K562 (cell line): Measurements from ENCODE around the gene BBX. TPM values are rescaled to one million over a fixed set of nuclear protein-coding genes. Genes with fewer than 3 reads are reported as not detected.

Experiments
- DACH1 ChIP-seq: fragments of 450-650 bp; IDR thresholded peaks from 2 replicates; pipeline ENCODE4 v1.6.1; 2018; ENCODE audit not compliant: partially characterized antibody
- DIDO1 ChIP-seq: fragments of 450-650 bp; IDR thresholded peaks from 2 replicates; pipeline ENCODE4 v1.6.1; 2016; ENCODE audit warnings: low read depth, missing biosample characterization, missing genetic modification characterization
- MCM3 ChIP-seq: fragments of 450-650 bp; IDR thresholded peaks from 2 replicates; pipeline ENCODE4 v1.6.1; 2016
- RBFOX2 ChIP-seq: fragments of 200-400 bp; formaldehyde crosslinking; IDR thresholded peaks from 2 replicates; pipeline ENCODE4 v1.6.1; 2017; ENCODE audit warnings: low read depth, mild to moderate bottlenecking, low read length, moderate library complexity
- SMARCB1 ChIP-seq: IDR thresholded peaks from 2 replicates; pipeline ENCODE4 v1.6.1; 2011; ENCODE audit warnings: improper control_type of control experiment, low read depth; ENCODE audit not compliant: insufficient read length
- SRSF7 ChIP-seq: fragments of 200-400 bp; formaldehyde crosslinking; optimal IDR thresholded peaks from 2 replicates; pipeline ENCODE3; 2017; ENCODE audit warnings: mild to moderate bottlenecking, low read depth, low read length
- polyA plus RNA-seq, 8 experiments: library from polyadenylated mRNA; depleted of rRNA in 4 of 8; stranded (reverse) in 5 of 8; unstranded in 3 of 8; fragments of >200 nt; fragmentation: Nextera tagmentation in 2 of 8; fragmentation: Illumina TruSeq in 1 of 8; extraction: Ambion mirVana in 2 of 8; extraction: Trizol in 1 of 8; gene quantifications; 2 replicates each; pipeline versions ENCODE4 v1.2.1 to v1.2.3, GENCODE V29; 2011 to 2014; ENCODE audit warnings: inconsistent platforms in 1 of 8, missing spikeins in 1 of 8
- total RNA-seq, 7 experiments: library from RNA; depleted of rRNA in 6 of 7; stranded (reverse); fragments of >200 nt in 6 of 7; fragmentation: Illumina TruSeq in 2 of 7; extraction: Trizol in 2 of 7; gene quantifications; 2 replicates each; pipeline versions ENCODE4 v1.2.1 to v1.2.3, GENCODE V29; 2011 to 2021; ENCODE audit warnings: low replicate concordance in 1 of 7
- TF ChIP-seq, protein P1 (sequence below): fragments of 450-650 bp; IDR thresholded peaks from one replicate; pipeline ENCODE4 v1.6.1; 2018; ENCODE audit warnings: mild to moderate bottlenecking, moderate library complexity; ENCODE audit not compliant: partially characterized antibody
- TF ChIP-seq, protein P2 (sequence below): IDR thresholded peaks from 3 replicates; pipeline ENCODE4 v1.6.1; 2011; ENCODE audit warnings: borderline replicate concordance, mild to moderate bottlenecking; ENCODE audit not compliant: insufficient read length, insufficient read depth
- TF ChIP-seq, protein P3 (sequence below), 2 experiments: fragments of 450-650 bp in 1 of 2; sonication (generic) in 1 of 2; formaldehyde crosslinking; conservative IDR thresholded peaks; 2 replicates each; pipeline versions ENCODE4 v1.4.0 to v1.8.1; 2020 to 2022; ENCODE audit warnings: mild to moderate bottlenecking in 1 of 2, missing genetic modification reagents in 1 of 2

The BBX gene
- total and polyA plus RNA-seq, 9 of the 15 experiments (the other 6 are each of a cell fraction or from before 2014, with no cell fraction given) = 4.9 to 19.5 (median 11.8) TPM

DNA sequence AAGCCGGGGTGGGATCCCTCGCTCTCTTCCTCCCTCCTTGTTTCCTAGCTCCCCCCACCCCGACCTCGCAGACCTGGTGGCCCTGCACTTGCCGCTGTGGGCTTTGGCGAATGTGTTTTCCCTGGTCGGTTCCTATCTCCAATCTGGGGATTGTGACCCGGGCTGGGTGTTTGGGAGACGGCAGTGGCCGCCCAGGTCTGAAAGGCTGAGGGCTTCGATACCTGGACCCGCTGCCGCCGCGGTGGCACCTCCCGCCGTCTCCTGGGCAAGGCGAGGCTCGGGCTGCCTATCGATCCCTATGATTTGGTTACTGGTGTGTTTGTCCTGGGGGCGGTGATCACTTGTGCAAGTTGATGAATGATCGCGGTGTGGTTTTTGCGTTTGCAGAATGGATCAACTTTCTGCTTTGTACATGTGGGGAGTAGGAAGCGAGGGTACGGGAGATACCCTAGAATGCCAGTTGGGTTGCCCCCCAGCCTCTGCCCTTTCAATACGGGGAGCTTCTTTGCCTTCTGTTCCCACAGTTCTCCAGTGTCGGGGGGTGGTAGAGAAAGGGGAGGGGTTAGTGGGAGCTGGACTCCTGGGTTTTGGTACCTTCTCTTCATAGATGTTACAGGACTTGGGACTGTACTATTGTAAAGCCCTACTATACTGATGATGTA, 3.0 kb downstream of the BBX start (continued):
- TF ChIP-seq DIDO1 (tag) (no peak), RBFOX2 (no peak), SRSF7 (no peak), MCM3 (no peak), DACH1 (no peak), SMARCB1 (no peak)
- TF ChIP-seq, protein P1, sequence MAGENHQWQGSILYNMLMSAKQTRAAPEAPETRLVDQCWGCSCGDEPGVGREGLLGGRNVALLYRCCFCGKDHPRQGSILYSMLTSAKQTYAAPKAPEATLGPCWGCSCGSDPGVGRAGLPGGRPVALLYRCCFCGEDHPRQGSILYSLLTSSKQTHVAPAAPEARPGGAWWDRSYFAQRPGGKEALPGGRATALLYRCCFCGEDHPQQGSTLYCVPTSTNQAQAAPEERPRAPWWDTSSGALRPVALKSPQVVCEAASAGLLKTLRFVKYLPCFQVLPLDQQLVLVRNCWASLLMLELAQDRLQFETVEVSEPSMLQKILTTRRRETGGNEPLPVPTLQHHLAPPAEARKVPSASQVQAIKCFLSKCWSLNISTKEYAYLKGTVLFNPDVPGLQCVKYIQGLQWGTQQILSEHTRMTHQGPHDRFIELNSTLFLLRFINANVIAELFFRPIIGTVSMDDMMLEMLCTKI = no peak
- TF ChIP-seq, protein P2, sequence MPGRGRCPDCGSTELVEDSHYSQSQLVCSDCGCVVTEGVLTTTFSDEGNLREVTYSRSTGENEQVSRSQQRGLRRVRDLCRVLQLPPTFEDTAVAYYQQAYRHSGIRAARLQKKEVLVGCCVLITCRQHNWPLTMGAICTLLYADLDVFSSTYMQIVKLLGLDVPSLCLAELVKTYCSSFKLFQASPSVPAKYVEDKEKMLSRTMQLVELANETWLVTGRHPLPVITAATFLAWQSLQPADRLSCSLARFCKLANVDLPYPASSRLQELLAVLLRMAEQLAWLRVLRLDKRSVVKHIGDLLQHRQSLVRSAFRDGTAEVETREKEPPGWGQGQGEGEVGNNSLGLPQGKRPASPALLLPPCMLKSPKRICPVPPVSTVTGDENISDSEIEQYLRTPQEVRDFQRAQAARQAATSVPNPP = no peak
- TF ChIP-seq, protein P3, sequence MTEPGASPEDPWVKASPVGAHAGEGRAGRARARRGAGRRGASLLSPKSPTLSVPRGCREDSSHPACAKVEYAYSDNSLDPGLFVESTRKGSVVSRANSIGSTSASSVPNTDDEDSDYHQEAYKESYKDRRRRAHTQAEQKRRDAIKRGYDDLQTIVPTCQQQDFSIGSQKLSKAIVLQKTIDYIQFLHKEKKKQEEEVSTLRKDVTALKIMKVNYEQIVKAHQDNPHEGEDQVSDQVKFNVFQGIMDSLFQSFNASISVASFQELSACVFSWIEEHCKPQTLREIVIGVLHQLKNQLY (CRISPR knock-in tag; conservative IDR thresholded peaks at IDR 0.05) = no peak
